Activated B cell treated with CpG ODN at 0.5 μM for 24 hours (primary cell): ENCODE data around the gene RASGRP2. TPM values are rescaled to one million over a fixed set of nuclear protein-coding genes. Genes with fewer than 3 reads are reported as not detected.

Experiments
- ATAC-seq: fragments of 200-7000 bp; cut with Tn5 transposase; one replicate; pipeline ENCODE4 v1.10.0; 2021; ENCODE audit warnings: low read depth, mild to moderate bottlenecking, moderate library complexity
- CTCF ChIA-PET: fragments of 350-600 bp; sonication (Branson Sonifier 250); formaldehyde crosslinking; loops from one replicate; lab custom pipeline; 2021; ENCODE audit warnings: antibody characterized with exemption; lab: Charles Lee
- POLR2A ChIA-PET: fragments of 350-600 bp; sonication (Branson Sonifier 250); formaldehyde crosslinking; loops from one replicate; lab custom pipeline; 2021; ENCODE audit warnings: antibody characterized with exemption; lab: Charles Lee
- DNase-seq: peaks from one replicate; pipeline ENCODE4 v3.0.0; 2022
- H3K27ac Mint-ChIP-seq: one replicate; pipeline ENCODE4 v1.8.0; 2020; ENCODE audit warnings: mixed read lengths
- H3K27me3 Mint-ChIP-seq: one replicate; pipeline ENCODE4 v1.8.0; 2021; ENCODE audit warnings: mixed read lengths
- H3K36me3 Mint-ChIP-seq: one replicate; pipeline ENCODE4 v1.8.0; 2021; ENCODE audit warnings: low read depth, mixed read lengths
- H3K4me1 Mint-ChIP-seq: one replicate; pipeline ENCODE4 v1.8.0; 2021; ENCODE audit warnings: mixed read lengths
- H3K4me3 Mint-ChIP-seq: one replicate; pipeline ENCODE4 v1.8.0; 2020; ENCODE audit warnings: mild to moderate bottlenecking, mixed read lengths
- H3K9me3 Mint-ChIP-seq: one replicate; pipeline ENCODE4 v1.8.0; 2020; ENCODE audit warnings: mixed read lengths
- intact Hi-C: fragments of 100-400 bp; cut with micrococcal nuclease; formaldehyde crosslinking; loops from one replicate; pipeline ENCODE4 v1.15.1; 2024
- total RNA-seq: library from RNA; stranded (reverse); gene quantifications from 2 replicates; pipeline ENCODE4 v1.2.3, GENCODE V29; 2022
- TF ChIP-seq, protein P1 (sequence below): fragments of 200-600 bp; IDR thresholded peaks from one replicate; pipeline ENCODE4 v1.8.0; 2022; ENCODE audit warnings: antibody characterized with exemption, mild to moderate bottlenecking

RASGRP2 gene
- total RNA-seq, 1 donor from 2014 or later: 177 TPM

DNA sequence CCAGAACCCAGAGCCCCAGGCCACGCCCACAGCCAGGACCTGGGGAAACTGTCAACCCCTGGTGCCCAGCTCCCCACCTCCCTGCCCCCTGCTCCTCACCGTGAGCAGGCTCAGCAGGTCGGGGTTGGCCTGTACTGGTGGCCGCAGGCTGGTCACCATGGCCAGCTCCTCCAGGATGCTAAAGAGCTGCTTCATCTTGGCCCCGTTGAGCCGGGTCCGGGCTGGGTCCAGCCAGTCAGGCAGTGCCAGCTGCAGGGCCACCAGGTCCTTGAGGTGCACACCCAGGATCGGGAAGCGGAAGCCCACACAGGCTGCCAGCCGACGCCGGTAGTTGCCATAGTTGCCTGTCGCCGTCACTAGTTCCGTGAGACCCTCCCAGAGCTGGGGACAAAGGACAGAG is 7.3 kb downstream of the RASGRP2 start:
- ATAC-seq (no peak), DNase-seq (no peak)
- peaks cover 83% of the 10 kb centered on the region for H3K36me3 Mint-ChIP-seq
- CTCF ChIA-PET: interaction anchor here (1.0 kb wide), 1 partner anchor 48 kb away, joined by 5 read pairs; no protein-coding TSS in a partner anchor
- peaks cover 32% of the 10 kb centered on the region for H3K4me1 Mint-ChIP-seq
- TF ChIP-seq, protein P1, sequence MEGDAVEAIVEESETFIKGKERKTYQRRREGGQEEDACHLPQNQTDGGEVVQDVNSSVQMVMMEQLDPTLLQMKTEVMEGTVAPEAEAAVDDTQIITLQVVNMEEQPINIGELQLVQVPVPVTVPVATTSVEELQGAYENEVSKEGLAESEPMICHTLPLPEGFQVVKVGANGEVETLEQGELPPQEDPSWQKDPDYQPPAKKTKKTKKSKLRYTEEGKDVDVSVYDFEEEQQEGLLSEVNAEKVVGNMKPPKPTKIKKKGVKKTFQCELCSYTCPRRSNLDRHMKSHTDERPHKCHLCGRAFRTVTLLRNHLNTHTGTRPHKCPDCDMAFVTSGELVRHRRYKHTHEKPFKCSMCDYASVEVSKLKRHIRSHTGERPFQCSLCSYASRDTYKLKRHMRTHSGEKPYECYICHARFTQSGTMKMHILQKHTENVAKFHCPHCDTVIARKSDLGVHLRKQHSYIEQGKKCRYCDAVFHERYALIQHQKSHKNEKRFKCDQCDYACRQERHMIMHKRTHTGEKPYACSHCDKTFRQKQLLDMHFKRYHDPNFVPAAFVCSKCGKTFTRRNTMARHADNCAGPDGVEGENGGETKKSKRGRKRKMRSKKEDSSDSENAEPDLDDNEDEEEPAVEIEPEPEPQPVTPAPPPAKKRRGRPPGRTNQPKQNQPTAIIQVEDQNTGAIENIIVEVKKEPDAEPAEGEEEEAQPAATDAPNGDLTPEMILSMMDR: no peak
- no peaks in the 10 kb centered on the region for H3K27me3 Mint-ChIP-seq
- POLR2A ChIA-PET: interaction anchor here (0.6 to 3.0 kb wide), 3 partner anchors 8 to 398 kb away, joined by 3 to 10 read pairs (median 6); no protein-coding TSS in a partner anchor
- H3K4me3 Mint-ChIP-seq: no peak overlapping the region
- peak overlapping the region; percentile 72 for H3K27ac Mint-ChIP-seq
- intact Hi-C loops: no loop called here
- no peaks in the 10 kb centered on the region for H3K9me3 Mint-ChIP-seq

DNA sequence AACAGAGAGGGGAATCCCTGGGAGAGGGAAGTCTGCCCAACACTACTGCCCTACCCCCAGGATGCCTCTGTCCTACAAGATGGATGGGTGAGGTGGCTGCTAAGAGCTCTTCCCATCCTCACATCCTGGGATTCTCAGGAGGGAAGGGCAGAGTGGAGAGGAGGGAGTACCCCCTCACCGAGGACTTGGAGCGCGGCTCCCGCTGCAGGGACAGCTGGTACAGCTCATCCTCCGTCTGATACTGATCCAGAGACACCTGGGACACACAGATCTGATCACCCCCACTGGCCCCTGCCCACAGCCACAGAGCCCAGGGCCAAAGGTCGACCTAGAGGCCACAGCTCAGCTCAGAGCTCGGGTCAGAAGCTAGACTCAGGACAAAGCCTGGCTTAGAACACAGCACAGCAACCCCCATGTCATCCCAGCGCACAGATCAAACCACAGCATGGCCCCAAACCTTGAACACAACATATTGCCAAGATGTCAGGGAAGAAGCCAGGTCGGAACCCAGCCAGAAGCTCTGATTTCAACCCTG is 8.2 kb downstream of the RASGRP2 start:
- Mint-ChIP-seq H3K4me1 (peaks cover 25% of the 10 kb centered on the region), H3K4me3 (no peak overlapping the region), H3K9me3 (no peaks in the 10 kb centered on the region), H3K36me3 (peaks cover 82% of the 10 kb centered on the region), H3K27ac (peak overlapping the region; percentile 72), H3K27me3 (no peaks in the 10 kb centered on the region)
- POLR2A ChIA-PET: interaction anchor here (1.0 to 3.0 kb wide), 2 partner anchors 9 to 399 kb away, joined by 3 to 10 read pairs; no protein-coding TSS in a partner anchor
- TF ChIP-seq, protein P1: no peak
- no peak for DNase-seq
- intact Hi-C loops: no loop called here
- no peak for ATAC-seq
- CTCF ChIA-PET: interaction anchor here (1.0 kb wide), 1 partner anchor 47 kb away, joined by 5 read pairs; no protein-coding TSS in a partner anchor

DNA sequence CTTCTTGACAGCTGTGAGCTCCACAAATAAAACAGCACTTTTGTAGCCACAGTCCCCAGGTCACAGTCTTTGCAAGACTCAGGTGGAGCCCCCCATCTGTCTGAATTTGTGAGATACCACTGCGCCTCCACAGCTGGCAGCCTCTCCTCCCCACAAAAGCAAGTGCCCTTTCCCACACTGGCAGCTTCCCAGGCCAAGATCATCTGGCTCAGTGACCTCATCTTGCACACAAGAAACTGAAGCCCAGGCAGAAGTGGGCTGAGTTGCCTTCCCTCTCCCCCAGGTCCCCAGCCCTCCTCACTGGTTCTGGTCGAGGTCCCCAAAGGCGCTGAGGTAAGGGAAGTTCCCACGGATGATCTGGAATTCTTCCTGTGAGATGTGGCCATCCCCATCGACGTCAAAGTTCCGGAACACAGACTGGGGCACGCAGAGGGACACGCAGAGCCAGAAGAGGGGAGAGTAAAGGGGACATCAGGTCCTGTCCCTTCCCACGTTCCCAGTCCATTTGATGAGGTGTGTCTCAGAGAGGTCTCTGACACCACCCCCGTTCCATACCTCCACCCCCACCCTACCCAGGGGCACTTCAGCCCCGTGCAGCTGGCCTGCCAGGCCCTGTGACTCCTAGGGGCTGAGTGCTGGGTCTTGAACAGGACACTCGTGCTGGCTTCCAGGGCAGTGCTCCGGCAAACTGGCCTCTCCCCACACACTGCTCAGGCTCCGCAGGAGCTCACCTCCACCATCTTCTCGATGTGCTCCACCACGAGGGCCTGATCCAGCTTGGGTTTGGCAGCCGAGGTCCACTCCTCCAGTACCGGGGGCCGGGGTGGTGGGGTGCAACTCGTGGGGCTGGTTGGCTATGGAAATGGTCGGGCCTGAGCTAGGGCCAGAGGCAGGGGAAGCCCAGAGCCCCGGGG is 8.9 kb downstream of the RASGRP2 start:
- CTCF ChIA-PET: interaction anchor here (0.9 to 1.1 kb wide), 2 partner anchors 26 to 46 kb away, joined by 3 read pairs; no protein-coding TSS in a partner anchor
- no peak overlapping the region for H3K4me3 Mint-ChIP-seq
- H3K9me3 Mint-ChIP-seq: no peaks in the 10 kb centered on the region
- POLR2A ChIA-PET: interaction anchor here (2.1 to 3.0 kb wide), 2 partner anchors 7 to 10 kb away, joined by 6 to 10 read pairs; no protein-coding TSS in a partner anchor
- DNase-seq (no peak), ATAC-seq (no peak)
- peak overlapping the region; percentile 69 for H3K27ac Mint-ChIP-seq
- peaks cover 82% of the 10 kb centered on the region for H3K36me3 Mint-ChIP-seq
- intact Hi-C loops: no loop called here
- TF ChIP-seq, protein P1: no peak
- peaks cover 19% of the 10 kb centered on the region for H3K4me1 Mint-ChIP-seq
- H3K27me3 Mint-ChIP-seq: no peaks in the 10 kb centered on the region

DNA sequence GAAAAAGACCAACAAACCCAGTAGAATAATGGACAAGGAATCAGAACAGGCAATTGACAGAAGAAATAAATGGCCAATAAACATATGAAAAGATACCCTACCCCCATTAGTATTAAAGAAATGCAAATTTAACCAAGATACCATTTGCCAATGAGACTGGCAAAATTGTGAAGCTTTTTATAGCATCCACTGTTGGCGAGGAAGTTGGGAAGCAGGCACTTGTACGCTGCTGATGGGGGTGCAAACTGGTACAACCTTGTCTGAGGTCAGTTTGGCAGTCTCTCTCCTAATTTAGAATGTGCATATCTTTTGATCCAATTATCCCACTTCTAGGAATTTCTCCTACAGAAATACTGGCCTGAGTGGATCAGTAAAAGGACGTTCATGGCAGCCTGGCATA is 12.3 kb downstream of the RASGRP2 start:
- Mint-ChIP-seq H3K36me3 (peaks cover 82% of the 10 kb centered on the region), H3K4me3 (no peak overlapping the region)

More for the DNA sequence above, 12.3 kb downstream of the RASGRP2 start:
- intact Hi-C loops: no loop called here
- ChIA-PET CTCF (no interaction called here), POLR2A (no interaction called here)
- no peak for ATAC-seq
- no peak overlapping the region for H3K27ac Mint-ChIP-seq
- no peaks in the 10 kb centered on the region for H3K9me3 Mint-ChIP-seq
- no peak for DNase-seq
- TF ChIP-seq, protein P1: no peak
- peaks cover 17% of the 10 kb centered on the region for H3K4me1 Mint-ChIP-seq
- H3K27me3 Mint-ChIP-seq: no peaks in the 10 kb centered on the region
